ENCODE results near the gene DTX3.

GRCh38 chr12:57615637-57616036, 11.0 kb downstream of the DTX3 start:
- TF ChIP-seq CTCF (CRISPR knock-in tag; IDR thresholded peaks at IDR 0.05) (no peak), ZNF121 (CRISPR knock-in tag; IDR thresholded peaks at IDR 0.05) (no peak), ZBTB44 (CRISPR knock-in tag; IDR thresholded peaks at IDR 0.05) (no peak)

Measured in HepG2 (cell line).